Loucy (cell line): ENCODE results near the gene SV2A.
"Not testable (repeated sequence)": the region's sequence is repeated elsewhere in the genome, so short reads cannot be mapped to it uniquely, and the experiment has no call there.

Experiments used
- H2AFZ ChIP-seq: fragments of 200-600 bp; sonication (generic); 2 replicates; pipeline ENCODE4 v1.6.0; 2016; ENCODE audit warnings: antibody characterized with exemption, mild to moderate bottlenecking, low read length, moderate library complexity
- H3F3A ChIP-seq: fragments of 200-600 bp; 2 replicates; pipeline ENCODE4 v1.6.0; 2016; ENCODE audit warnings: antibody characterized with exemption, low read depth, mild to moderate bottlenecking
- H3K27me3 ChIP-seq: fragments of 200-600 bp; sonication (generic); 2 replicates; pipeline ENCODE4 v1.6.1; 2014; ENCODE audit warnings: low read length, mild to moderate bottlenecking; ENCODE audit not compliant: insufficient read depth, poor library complexity, severe bottlenecking
- H3K36me3 ChIP-seq: fragments of 200-600 bp; sonication (generic); 2 replicates; pipeline ENCODE4 v1.6.1; 2016; ENCODE audit warnings: low read length; ENCODE audit not compliant: insufficient read depth
- H3K4me1 ChIP-seq: fragments of 200-600 bp; sonication (generic); 2 replicates; pipeline ENCODE4 v1.5.1; 2014; ENCODE audit warnings: low read length, mild to moderate bottlenecking; ENCODE audit not compliant: insufficient read depth, poor library complexity, severe bottlenecking
- H3K4me2 ChIP-seq: fragments of 200-600 bp; sonication (generic); 2 replicates; pipeline ENCODE4 v1.6.0; 2014; ENCODE audit warnings: antibody characterized with exemption, low read length, low read depth, mild to moderate bottlenecking; ENCODE audit not compliant: poor library complexity, severe bottlenecking
- H3K4me3 ChIP-seq: fragments of 200-600 bp; sonication (generic); 2 replicates; pipeline ENCODE4 v1.5.1; 2014; ENCODE audit warnings: low read length, mild to moderate bottlenecking, mixed read lengths; ENCODE audit not compliant: poor library complexity, severe bottlenecking
- H3K79me2 ChIP-seq: fragments of 200-600 bp; sonication (generic); 2 replicates; pipeline ENCODE4 v1.6.1; 2014; ENCODE audit warnings: low read length; ENCODE audit not compliant: insufficient read depth
- H3K9ac ChIP-seq: fragments of 200-600 bp; sonication (generic); 2 replicates; pipeline ENCODE4 v1.6.0; 2014; ENCODE audit warnings: mild to moderate bottlenecking, low read depth, low read length, moderate library complexity; ENCODE audit not compliant: poor library complexity, severe bottlenecking
- H3K9me2 ChIP-seq: fragments of 200-600 bp; sonication (generic); replicated peaks from 2 replicates; pipeline ENCODE4 v1.6.1; 2016; ENCODE audit warnings: low read depth, low read length, mixed read lengths
- H3K9me3 ChIP-seq: fragments of 200-600 bp; sonication (generic); 2 replicates; pipeline ENCODE4 v1.6.1; 2014; ENCODE audit warnings: mild to moderate bottlenecking, antibody characterized with exemption, low read length, low read depth; ENCODE audit not compliant: insufficient read depth
- H4K20me1 ChIP-seq: fragments of 200-600 bp; sonication (generic); 2 replicates; pipeline ENCODE4 v1.6.0; 2014; ENCODE audit warnings: antibody characterized with exemption, low read length, mild to moderate bottlenecking; ENCODE audit not compliant: insufficient read depth, poor library complexity, severe bottlenecking
- EZH2phosphoT487 ChIP-seq: fragments of 200-600 bp; IDR thresholded peaks from 2 replicates; pipeline ENCODE4 v1.6.1; 2018; ENCODE audit warnings: antibody characterized with exemption, mild to moderate bottlenecking, moderate library complexity, borderline replicate concordance
- TF ChIP-seq, protein P1 (sequence below): fragments of 200-600 bp; sonication (generic); conservative IDR thresholded peaks from 2 replicates; pipeline ENCODE4 v1.5.1; 2014; ENCODE audit warnings: mild to moderate bottlenecking, antibody characterized with exemption, low read length

The SV2A gene

DNA sequence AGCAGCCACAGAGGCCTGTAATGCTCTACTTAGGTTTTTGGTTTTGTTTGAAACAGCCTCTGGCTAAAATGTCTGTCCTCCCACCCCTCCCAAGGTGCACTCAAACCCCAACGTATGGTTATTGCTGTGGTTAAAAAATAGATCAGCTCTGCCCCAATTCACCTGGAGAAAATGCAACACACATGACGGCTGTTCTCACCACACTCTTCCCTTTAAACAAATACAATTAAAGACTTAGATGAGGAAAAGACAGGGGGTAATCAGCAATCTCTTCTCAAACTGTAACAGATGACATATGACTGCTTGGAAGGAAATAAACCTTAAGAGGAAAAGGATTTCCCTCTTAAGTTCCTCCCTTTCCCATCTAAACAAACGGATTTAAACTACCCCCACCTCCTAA, 25.2 kb upstream of the SV2A start:
- peaks cover 15% of the 10 kb centered on the region for H3K4me1 ChIP-seq
- H2AFZ ChIP-seq: no peak overlapping the region; the same call in 1 of the 2 replicates
- H4K20me1 ChIP-seq: no peaks in the 10 kb centered on the region
- no peak overlapping the region for H3K4me3 ChIP-seq
- no peaks in the 10 kb centered on the region for H3K27me3 ChIP-seq
- H3F3A ChIP-seq: no peaks in the 10 kb centered on the region
- H3K79me2 ChIP-seq: no peaks in the 10 kb centered on the region
- no peaks in the 10 kb centered on the region for H3K9me3 ChIP-seq
- no peak overlapping the region for H3K9ac ChIP-seq
- H3K36me3 ChIP-seq: no peaks in the 10 kb centered on the region
- H3K9me2 ChIP-seq: no peaks in the 10 kb centered on the region
- H3K4me2 ChIP-seq: no peak overlapping the region
- TF ChIP-seq, protein P1, sequence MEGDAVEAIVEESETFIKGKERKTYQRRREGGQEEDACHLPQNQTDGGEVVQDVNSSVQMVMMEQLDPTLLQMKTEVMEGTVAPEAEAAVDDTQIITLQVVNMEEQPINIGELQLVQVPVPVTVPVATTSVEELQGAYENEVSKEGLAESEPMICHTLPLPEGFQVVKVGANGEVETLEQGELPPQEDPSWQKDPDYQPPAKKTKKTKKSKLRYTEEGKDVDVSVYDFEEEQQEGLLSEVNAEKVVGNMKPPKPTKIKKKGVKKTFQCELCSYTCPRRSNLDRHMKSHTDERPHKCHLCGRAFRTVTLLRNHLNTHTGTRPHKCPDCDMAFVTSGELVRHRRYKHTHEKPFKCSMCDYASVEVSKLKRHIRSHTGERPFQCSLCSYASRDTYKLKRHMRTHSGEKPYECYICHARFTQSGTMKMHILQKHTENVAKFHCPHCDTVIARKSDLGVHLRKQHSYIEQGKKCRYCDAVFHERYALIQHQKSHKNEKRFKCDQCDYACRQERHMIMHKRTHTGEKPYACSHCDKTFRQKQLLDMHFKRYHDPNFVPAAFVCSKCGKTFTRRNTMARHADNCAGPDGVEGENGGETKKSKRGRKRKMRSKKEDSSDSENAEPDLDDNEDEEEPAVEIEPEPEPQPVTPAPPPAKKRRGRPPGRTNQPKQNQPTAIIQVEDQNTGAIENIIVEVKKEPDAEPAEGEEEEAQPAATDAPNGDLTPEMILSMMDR: no peak
- no peak for TF ChIP-seq EZH2phosphoT487

DNA sequence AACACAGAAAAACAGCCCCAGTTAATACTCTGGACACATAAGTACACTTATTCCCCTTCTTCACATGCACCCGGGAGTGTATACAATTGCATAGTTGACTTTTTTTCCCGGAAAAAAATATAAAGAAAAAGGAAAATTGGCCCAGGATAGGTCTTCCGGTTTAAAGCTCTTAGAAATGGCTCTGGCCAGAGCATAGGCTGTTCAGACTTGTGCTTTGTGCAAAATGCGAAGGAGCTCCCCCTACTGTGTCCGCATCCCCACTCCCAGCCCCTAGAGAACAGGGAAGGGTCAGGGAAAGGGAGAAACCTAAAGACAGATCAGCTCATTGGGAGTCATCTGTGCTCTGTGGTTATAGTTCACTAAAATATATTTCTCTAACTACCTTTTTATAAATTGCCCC, 24.6 kb upstream of the SV2A start:
- Histone ChIP-seq H3F3A (no peaks in the 10 kb centered on the region), H3K36me3 (no peaks in the 10 kb centered on the region), H3K79me2 (no peaks in the 10 kb centered on the region), H3K9me3 (no peaks in the 10 kb centered on the region), H3K4me2 (no peak overlapping the region), H3K9me2 (no peaks in the 10 kb centered on the region), H3K9ac (no peak overlapping the region), H3K4me1 (peaks cover 22% of the 10 kb centered on the region), H3K27me3 (no peaks in the 10 kb centered on the region), H4K20me1 (no peaks in the 10 kb centered on the region), H3K4me3 (no peak overlapping the region), H2AFZ (no peak overlapping the region)
- TF ChIP-seq, protein P1: no peak; the same call in 1 of the 2 replicates
- TF ChIP-seq EZH2phosphoT487: no peak

DNA sequence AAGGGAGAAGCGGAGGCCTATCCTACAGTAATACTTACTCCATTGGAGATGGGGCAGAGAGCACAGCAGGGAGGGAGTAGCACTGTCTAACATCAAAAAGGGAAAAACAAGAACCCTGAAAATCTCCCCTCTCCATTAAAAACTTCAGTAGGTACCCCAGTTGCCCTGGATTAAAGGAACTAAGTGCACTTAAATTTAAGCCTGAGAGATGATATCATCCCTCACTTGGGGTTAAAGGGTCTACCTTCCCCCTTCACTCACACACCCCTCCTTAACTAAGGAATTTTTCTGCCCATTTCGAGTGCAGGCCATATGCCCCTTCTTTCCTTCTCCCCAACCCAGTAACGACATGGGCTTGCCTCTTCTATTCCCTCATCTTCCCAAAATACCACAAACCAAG, 22.8 kb upstream of the SV2A start:
- H3K4me2 ChIP-seq: no peak overlapping the region
- no peaks in the 10 kb centered on the region for H3F3A ChIP-seq
- H3K9me3 ChIP-seq: no peaks in the 10 kb centered on the region
- H2AFZ ChIP-seq: no peak overlapping the region
- H3K9me2 ChIP-seq: no peaks in the 10 kb centered on the region
- H3K27me3 ChIP-seq: no peaks in the 10 kb centered on the region
- H3K4me1 ChIP-seq: peaks cover 25% of the 10 kb centered on the region
- no peaks in the 10 kb centered on the region for H3K36me3 ChIP-seq
- H3K79me2 ChIP-seq: no peaks in the 10 kb centered on the region
- H4K20me1 ChIP-seq: no peaks in the 10 kb centered on the region
- no peak overlapping the region for H3K9ac ChIP-seq
- H3K4me3 ChIP-seq: no peak overlapping the region
- no peak for TF ChIP-seq EZH2phosphoT487
- TF ChIP-seq, protein P1: no peak

DNA sequence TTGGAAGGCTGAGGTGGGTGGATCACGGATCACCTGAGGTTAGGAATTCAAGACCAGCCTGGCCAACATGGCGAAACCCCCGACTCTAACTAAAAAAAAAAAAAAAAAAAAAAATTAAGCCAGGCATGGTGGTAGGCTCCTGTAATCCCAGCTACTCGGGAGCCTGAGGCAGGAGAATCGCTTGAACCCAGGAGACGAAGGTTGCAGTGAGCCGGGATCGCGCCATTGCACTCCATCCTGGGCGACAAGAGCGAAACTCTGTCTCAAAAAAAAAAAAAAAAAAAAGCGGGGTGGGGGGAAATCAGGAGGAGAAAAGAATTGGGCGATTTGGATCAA, 21.0 kb upstream of the SV2A start:
- peaks cover 25% of the 10 kb centered on the region for H3K4me1 ChIP-seq
- H3K36me3 ChIP-seq, H4K20me1 ChIP-seq, H3K27me3 ChIP-seq, H3K79me2 ChIP-seq, H3K9me2 ChIP-seq, H3F3A ChIP-seq, H3K9me3 ChIP-seq: not testable (repeated sequence)
- H3K4me3 ChIP-seq: peak overlapping the region; percentile 55
- peak overlapping the region; percentile 7 for H3K9ac ChIP-seq
- peak overlapping the region; percentile 67 for H3K4me2 ChIP-seq
- peak overlapping the region; percentile 25; the same call in 1 of the 2 replicates for H2AFZ ChIP-seq
